HepG2 (cell line): ENCODE data around the gene PAPOLA. TPM values are rescaled to one million over a fixed set of nuclear protein-coding genes. Genes with fewer than 3 reads are reported as not detected.
A peak's percentile ranks its signal among the peaks of the same experiment; 100 is the strongest.

Source experiments
- ATF1 ChIP-seq: IDR thresholded peaks from 2 replicates; pipeline ENCODE4 v1.6.1; 2016; ENCODE audit warnings: mild to moderate bottlenecking, control low read depth
- CAMTA2 ChIP-seq: sonication (generic); formaldehyde crosslinking; IDR thresholded peaks from 2 replicates; pipeline ENCODE4 v1.4.0; 2020; ENCODE audit warnings: mild to moderate bottlenecking, missing genetic modification reagents, borderline replicate concordance
- CHD2 ChIP-seq: IDR thresholded peaks from 2 replicates; pipeline ENCODE4 v1.6.1; 2011; ENCODE audit warnings: low read depth, low read length, improper control_type of control experiment
- GFI1 ChIP-seq: sonication (generic); formaldehyde crosslinking; IDR thresholded peaks from 2 replicates; pipeline ENCODE4 v1.5.0; 2020; ENCODE audit warnings: missing genetic modification reagents, mild to moderate bottlenecking, borderline replicate concordance
- HNF4G ChIP-seq, 2 experiments: sonication (generic) in 1 of 2; formaldehyde crosslinking in 1 of 2; IDR thresholded peaks; 2 replicates each; pipeline versions ENCODE4 v1.4.0 to v1.6.1; 2011 to 2020; ENCODE audit warnings: borderline replicate concordance in 2 of 2, low read depth in 2 of 2, mild to moderate bottlenecking in 2 of 2, low read length in 1 of 2, missing genetic modification reagents in 1 of 2, moderate library complexity in 1 of 2
- HOXA5 ChIP-seq: sonication (generic); formaldehyde crosslinking; IDR thresholded peaks from 2 replicates; pipeline ENCODE4 v1.4.0; 2020; ENCODE audit warnings: missing genetic modification reagents
- JUN ChIP-seq: sonication (generic); formaldehyde crosslinking; IDR thresholded peaks from 2 replicates; pipeline ENCODE4 v1.4.0; 2020; ENCODE audit warnings: mild to moderate bottlenecking, missing genetic modification reagents
- KAT2B ChIP-seq: fragments of 150-350 bp; IDR thresholded peaks from 2 replicates; pipeline ENCODE4 v1.6.1; 2014; ENCODE audit warnings: low read depth, low read length, borderline replicate concordance
- KDM4B ChIP-seq: sonication (generic); formaldehyde crosslinking; IDR thresholded peaks from 2 replicates; pipeline ENCODE4 v1.4.0; 2020; ENCODE audit warnings: missing genetic modification reagents
- MEF2D ChIP-seq: sonication (generic); formaldehyde crosslinking; IDR thresholded peaks from 2 replicates; pipeline ENCODE4 v1.5.1; 2020; ENCODE audit warnings: mild to moderate bottlenecking, missing genetic modification reagents
- MIXL1 ChIP-seq: IDR thresholded peaks from 2 replicates; pipeline ENCODE4 v1.6.1; 2016
- PTBP1 ChIP-seq: fragments of 200-400 bp; formaldehyde crosslinking; IDR thresholded peaks from 2 replicates; pipeline ENCODE4 v1.6.1; 2018; ENCODE audit warnings: low read length, low read depth; ENCODE audit not compliant: poor library complexity, severe bottlenecking
- RBM39 ChIP-seq: fragments of 200-400 bp; formaldehyde crosslinking; IDR thresholded peaks from one replicate; pipeline ENCODE4 v1.6.1; 2018; ENCODE audit warnings: antibody characterized with exemption, mild to moderate bottlenecking, low read depth, low read length; ENCODE audit not compliant: poor library complexity, severe bottlenecking
- SMYD3 ChIP-seq: sonication (generic); formaldehyde crosslinking; IDR thresholded peaks from 2 replicates; pipeline ENCODE4 v1.8.1; 2023; ENCODE audit warnings: mild to moderate bottlenecking, missing genetic modification reagents
- TEAD3 ChIP-seq: optimal IDR thresholded peaks from 2 replicates; pipeline ENCODE3; 2016; ENCODE audit warnings: borderline replicate concordance
- TRAFD1 ChIP-seq: sonication (generic); formaldehyde crosslinking; IDR thresholded peaks from 2 replicates; pipeline ENCODE4 v1.5.1; 2020; ENCODE audit warnings: missing genetic modification reagents, mild to moderate bottlenecking, borderline replicate concordance
- ZNF136 ChIP-seq: sonication (generic); formaldehyde crosslinking; IDR thresholded peaks from 2 replicates; pipeline ENCODE4 v1.8.1; 2022; ENCODE audit warnings: low read depth, mild to moderate bottlenecking, moderate library complexity, missing genetic modification reagents
- ZNF274 ChIP-seq: sonication (generic); formaldehyde crosslinking; IDR thresholded peaks from 2 replicates; pipeline ENCODE4 v1.5.1; 2020; ENCODE audit warnings: mild to moderate bottlenecking, missing genetic modification reagents
- ZNF33A ChIP-seq: sonication (generic); formaldehyde crosslinking; IDR thresholded peaks from 2 replicates; pipeline ENCODE4 v1.5.1; 2020; ENCODE audit warnings: missing genetic modification reagents, mild to moderate bottlenecking, moderate library complexity, borderline replicate concordance
- ZNF382 ChIP-seq: sonication (generic); formaldehyde crosslinking; IDR thresholded peaks from 2 replicates; pipeline ENCODE4 v1.5.0; 2020; ENCODE audit warnings: missing genetic modification reagents, mild to moderate bottlenecking, borderline replicate concordance
- ZNF572 ChIP-seq: sonication (generic); formaldehyde crosslinking; IDR thresholded peaks from 2 replicates; pipeline ENCODE4 v1.5.1; 2020; ENCODE audit warnings: mild to moderate bottlenecking, missing genetic modification reagents
- ZNF644 ChIP-seq: IDR thresholded peaks from 2 replicates; pipeline ENCODE4 v1.6.1; 2016; ENCODE audit warnings: low read depth
- ZNF720 ChIP-seq: sonication (generic); formaldehyde crosslinking; IDR thresholded peaks from 2 replicates; pipeline ENCODE4 v1.4.0; 2020; ENCODE audit warnings: missing genetic modification reagents
- ZSCAN30 ChIP-seq: sonication (generic); formaldehyde crosslinking; IDR thresholded peaks from 2 replicates; pipeline ENCODE4 v1.5.0; 2020; ENCODE audit warnings: mild to moderate bottlenecking, missing genetic modification reagents
- polyA plus RNA-seq, 8 experiments: library from polyadenylated mRNA; depleted of rRNA in 3 of 8; stranded (reverse) in 7 of 8; unstranded in 1 of 8; fragments of >200 nt; fragmentation: Illumina TruSeq in 4 of 8; extraction: Trizol in 4 of 8; gene quantifications; 2 replicates each; pipeline versions ENCODE4 v1.2.1 to v1.2.3, GENCODE V29; 2011 to 2016; ENCODE audit warnings: low read depth in 4 of 8, missing spikeins in 1 of 8, mixed read lengths in 1 of 8; ENCODE audit not compliant: insufficient read depth in 1 of 8
- total RNA-seq, 5 experiments: library from RNA; depleted of rRNA; stranded (reverse); fragments of >200 nt; fragmentation: Illumina TruSeq; extraction: Trizol; gene quantifications; 2 replicates each; pipeline ENCODE4 v1.2.3, GENCODE V29; 2016; ENCODE audit warnings: low read depth in 1 of 5
- TF ChIP-seq, protein P1 (sequence below): sonication (generic); formaldehyde crosslinking; conservative IDR thresholded peaks from 2 replicates; pipeline ENCODE4 v1.5.0; 2020; ENCODE audit warnings: missing genetic modification reagents
- TF ChIP-seq, protein P2 (sequence below): IDR thresholded peaks from 2 replicates; pipeline ENCODE4 v1.6.1; 2016

PAPOLA gene
- total and polyA plus RNA-seq, 2 of the 13 experiments (the other 11 are each of a cell fraction or from before 2014, with no cell fraction given), result 103 to 151 TPM

GRCh38 chr14:96461950-96462798 lies 40.0 kb upstream of the PAPOLA start (continued):
- TF ChIP-seq, protein P1, sequence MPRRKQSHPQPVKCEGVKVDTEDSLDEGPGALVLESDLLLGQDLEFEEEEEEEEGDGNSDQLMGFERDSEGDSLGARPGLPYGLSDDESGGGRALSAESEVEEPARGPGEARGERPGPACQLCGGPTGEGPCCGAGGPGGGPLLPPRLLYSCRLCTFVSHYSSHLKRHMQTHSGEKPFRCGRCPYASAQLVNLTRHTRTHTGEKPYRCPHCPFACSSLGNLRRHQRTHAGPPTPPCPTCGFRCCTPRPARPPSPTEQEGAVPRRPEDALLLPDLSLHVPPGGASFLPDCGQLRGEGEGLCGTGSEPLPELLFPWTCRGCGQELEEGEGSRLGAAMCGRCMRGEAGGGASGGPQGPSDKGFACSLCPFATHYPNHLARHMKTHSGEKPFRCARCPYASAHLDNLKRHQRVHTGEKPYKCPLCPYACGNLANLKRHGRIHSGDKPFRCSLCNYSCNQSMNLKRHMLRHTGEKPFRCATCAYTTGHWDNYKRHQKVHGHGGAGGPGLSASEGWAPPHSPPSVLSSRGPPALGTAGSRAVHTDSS, result no peak
- TF ChIP-seq ZNF33A, result no peak
- no peak for TF ChIP-seq PTBP1
- peak; percentile 96 for TF ChIP-seq HNF4G (IDR thresholded peaks at IDR 0.05; ENCODE audit: borderline replicate concordance, low read depth, low read length)
- peak; percentile 88; the same call in 1 of the 2 replicates for TF ChIP-seq HNF4G (CRISPR knock-in tag; IDR thresholded peaks at IDR 0.05; ENCODE audit: borderline replicate concordance, low read depth)
- TF ChIP-seq ZNF644, result peak; percentile 94
- no peak for TF ChIP-seq CHD2
- no peak for TF ChIP-seq ZNF572 (CRISPR knock-in tag)
- no peak for TF ChIP-seq ZSCAN30 (CRISPR knock-in tag)
- TF ChIP-seq SMYD3 (CRISPR knock-in tag), result no peak
- TF ChIP-seq GFI1, result no peak
- TF ChIP-seq ATF1 (CRISPR knock-in tag), result no peak
- no peak for TF ChIP-seq ZNF382 (CRISPR knock-in tag)
- TF ChIP-seq KDM4B (CRISPR knock-in tag), result peak; percentile 79; the same call in 1 of the 2 replicates
- TF ChIP-seq ZNF720 (CRISPR knock-in tag), result no peak
- TF ChIP-seq KAT2B, result no peak
- TF ChIP-seq ZNF274, result no peak
- TF ChIP-seq CAMTA2, result no peak
- TF ChIP-seq ZNF136 (CRISPR knock-in tag), result no peak
- TF ChIP-seq TEAD3 (CRISPR knock-in tag), result no peak
- peak; percentile 66; the same call in 1 of the 2 replicates for TF ChIP-seq HOXA5 (CRISPR knock-in tag)
- TF ChIP-seq MIXL1 (CRISPR knock-in tag), result peak; percentile 83
- no peak for TF ChIP-seq TRAFD1 (CRISPR knock-in tag)
- TF ChIP-seq JUN (CRISPR knock-in tag), result peak; percentile 85; the same call in 1 of the 2 replicates
- TF ChIP-seq MEF2D (CRISPR knock-in tag), result no peak
- TF ChIP-seq, protein P2, sequence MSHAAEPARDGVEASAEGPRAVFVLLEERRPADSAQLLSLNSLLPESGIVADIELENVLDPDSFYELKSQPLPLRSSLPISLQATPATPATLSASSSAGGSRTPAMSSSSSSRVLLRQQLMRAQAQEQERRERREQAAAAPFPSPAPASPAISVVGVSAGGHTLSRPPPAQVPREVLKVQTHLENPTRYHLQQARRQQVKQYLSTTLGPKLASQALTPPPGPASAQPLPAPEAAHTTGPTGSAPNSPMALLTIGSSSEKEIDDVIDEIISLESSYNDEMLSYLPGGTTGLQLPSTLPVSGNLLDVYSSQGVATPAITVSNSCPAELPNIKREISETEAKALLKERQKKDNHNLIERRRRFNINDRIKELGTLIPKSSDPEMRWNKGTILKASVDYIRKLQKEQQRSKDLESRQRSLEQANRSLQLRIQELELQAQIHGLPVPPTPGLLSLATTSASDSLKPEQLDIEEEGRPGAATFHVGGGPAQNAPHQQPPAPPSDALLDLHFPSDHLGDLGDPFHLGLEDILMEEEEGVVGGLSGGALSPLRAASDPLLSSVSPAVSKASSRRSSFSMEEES (CRISPR knock-in tag), result peak; percentile 99
- TF ChIP-seq RBM39, result no peak
